Stimulated activated CD4-positive, alpha-beta T cell treated with anti-CD3 and anti-CD28 coated beads, Interleukin-2, amount 100 ng/mL, for 24 hours (primary cell): ENCODE results near the gene SLCO3A1.
A peak's percentile ranks its signal among the peaks of the same experiment; 100 is the strongest.

ENCODE experiments used
- DNase-seq, 2 donors: peaks; one replicate each; pipeline ENCODE4 v3.0.0-alpha.2; 2020

Gene SLCO3A1

GRCh38 chr15:91885054-91885453 lies 31.5 kb downstream of the SLCO3A1 start:
- DNase-seq = no peak

- peak in 1 of 2 donors; percentile 21 for DNase-seq
Measured at GRCh38 chr15:91885714-91886270, 32.3 kb downstream of the SLCO3A1 start.

GRCh38 chr15:91886878-91887277 lies 33.4 kb downstream of the SLCO3A1 start:
- no peak for DNase-seq

GRCh38 chr15:91887321-91887720 lies 33.8 kb downstream of the SLCO3A1 start:
- no peak for DNase-seq

GRCh38 chr15:91887921-91888373 lies 34.4 kb downstream of the SLCO3A1 start:
- DNase-seq = no peak

GRCh38 chr15:91889111-91889815 lies 35.8 kb downstream of the SLCO3A1 start:
- no peak for DNase-seq

- no peak for DNase-seq
Measured at GRCh38 chr15:91890614-91891013, 37.1 kb downstream of the SLCO3A1 start.

- DNase-seq = no peak
Measured at GRCh38 chr15:91891101-91891500, 37.6 kb downstream of the SLCO3A1 start.

- no peak for DNase-seq
Measured at GRCh38 chr15:91891788-91892345, 38.4 kb downstream of the SLCO3A1 start.

- DNase-seq = no peak
Measured at GRCh38 chr15:91892436-91892835, 38.9 kb downstream of the SLCO3A1 start.

- DNase-seq = no peak
Measured at GRCh38 chr15:91894606-91895005, 41.1 kb downstream of the SLCO3A1 start.

- no peak for DNase-seq
Measured at GRCh38 chr15:91895051-91895450, 41.5 kb downstream of the SLCO3A1 start.

- DNase-seq = no peak
Measured at GRCh38 chr15:91896341-91897055, 43.0 kb downstream of the SLCO3A1 start.

- DNase-seq = no peak
Measured at GRCh38 chr15:91897585-91898372, 44.3 kb downstream of the SLCO3A1 start.

GRCh38 chr15:91898843-91899242 lies 45.3 kb downstream of the SLCO3A1 start:
- no peak for DNase-seq

- no peak for DNase-seq
Measured at GRCh38 chr15:91904942-91905341, 51.4 kb downstream of the SLCO3A1 start.

- DNase-seq = no peak
Measured at GRCh38 chr15:91908391-91908790, 54.9 kb downstream of the SLCO3A1 start.

GRCh38 chr15:91909111-91909510 lies 55.6 kb downstream of the SLCO3A1 start:
- DNase-seq = no peak

- DNase-seq = no peak
Measured at GRCh38 chr15:91909574-91909973, 56.1 kb downstream of the SLCO3A1 start.

- DNase-seq = no peak
Measured at GRCh38 chr15:91911844-91912243, 58.3 kb downstream of the SLCO3A1 start.

GRCh38 chr15:91912336-91912735 lies 58.8 kb downstream of the SLCO3A1 start:
- no peak for DNase-seq

- no peak for DNase-seq
Measured at GRCh38 chr15:91913560-91913959, 60.1 kb downstream of the SLCO3A1 start.

- no peak for DNase-seq
Measured at GRCh38 chr15:91915576-91915975, 62.1 kb downstream of the SLCO3A1 start.
